Suprapubic skin (tissue), 4 donors: ENCODE measurements around the gene MS4A10. TPM values are rescaled to one million over a fixed set of nuclear protein-coding genes. Genes with fewer than 3 reads are reported as not detected.

Experiments used
- DNase-seq, 2 donors: peaks; one replicate each; pipeline ENCODE4 v3.0.0-alpha.2; 2019; ENCODE audit warnings: low spot score in 2 of 2
- H3K27ac ChIP-seq: fragments of 200-600 bp; sonication (generic); one replicate; pipeline ENCODE4 v1.5.1; 2019
- H3K27me3 ChIP-seq: fragments of 200-600 bp; sonication (generic); one replicate; pipeline ENCODE4 v1.5.1; 2019
- H3K36me3 ChIP-seq: fragments of 200-600 bp; sonication (generic); one replicate; pipeline ENCODE4 v1.5.1; 2019
- H3K4me1 ChIP-seq: fragments of 200-600 bp; sonication (generic); one replicate; pipeline ENCODE4 v1.5.1; 2019
- H3K4me3 ChIP-seq: fragments of 200-600 bp; sonication (generic); one replicate; pipeline ENCODE4 v1.5.1; 2019; ENCODE audit warnings: mild to moderate bottlenecking
- H3K9me3 ChIP-seq: fragments of 200-600 bp; sonication (generic); one replicate; pipeline ENCODE4 v1.5.1; 2019
- EP300 ChIP-seq: sonication (generic); formaldehyde crosslinking; IDR thresholded peaks from one replicate; pipeline ENCODE4 v1.6.1; 2017; ENCODE audit warnings: antibody characterized with exemption
- POLR2A ChIP-seq, 2 donors: fragments of 450-650 bp; IDR thresholded peaks; one replicate each; pipeline ENCODE4 v1.6.1; 2017; ENCODE audit warnings: antibody characterized with exemption in 2 of 2, mild to moderate bottlenecking in 2 of 2, moderate library complexity in 2 of 2
- POLR2AphosphoS5 ChIP-seq, 3 donors: sonication (generic); formaldehyde crosslinking; IDR thresholded peaks; one replicate each; pipeline ENCODE4 v1.6.1; 2017; ENCODE audit warnings: antibody characterized with exemption in 3 of 3
- WGBS: methylation state at CpG from one replicate; pipeline ENCODE4 v1.1.5; 2018; 5-methylcytosine and 5-hydroxymethylcytosine counted together
- total RNA-seq, 4 donors: library from RNA; depleted of rRNA; stranded (reverse); fragments of >200 nt; gene quantifications; one replicate each; pipeline ENCODE4 v1.1.0, GENCODE V29; 2016
- TF ChIP-seq, protein P1 (sequence below), 2 donors: fragments of 200-600 bp in 1 of 2; fragments of 450-650 bp in 1 of 2; sonication (generic) in 1 of 2; IDR thresholded peaks; one replicate each; pipeline ENCODE4 v1.5.1; 2016 to 2019; ENCODE audit warnings: antibody characterized with exemption in 2 of 2, mild to moderate bottlenecking in 1 of 2, moderate library complexity in 1 of 2

MS4A10 gene
- total RNA-seq, 4 donors from 2014 or later = not detected

DNA sequence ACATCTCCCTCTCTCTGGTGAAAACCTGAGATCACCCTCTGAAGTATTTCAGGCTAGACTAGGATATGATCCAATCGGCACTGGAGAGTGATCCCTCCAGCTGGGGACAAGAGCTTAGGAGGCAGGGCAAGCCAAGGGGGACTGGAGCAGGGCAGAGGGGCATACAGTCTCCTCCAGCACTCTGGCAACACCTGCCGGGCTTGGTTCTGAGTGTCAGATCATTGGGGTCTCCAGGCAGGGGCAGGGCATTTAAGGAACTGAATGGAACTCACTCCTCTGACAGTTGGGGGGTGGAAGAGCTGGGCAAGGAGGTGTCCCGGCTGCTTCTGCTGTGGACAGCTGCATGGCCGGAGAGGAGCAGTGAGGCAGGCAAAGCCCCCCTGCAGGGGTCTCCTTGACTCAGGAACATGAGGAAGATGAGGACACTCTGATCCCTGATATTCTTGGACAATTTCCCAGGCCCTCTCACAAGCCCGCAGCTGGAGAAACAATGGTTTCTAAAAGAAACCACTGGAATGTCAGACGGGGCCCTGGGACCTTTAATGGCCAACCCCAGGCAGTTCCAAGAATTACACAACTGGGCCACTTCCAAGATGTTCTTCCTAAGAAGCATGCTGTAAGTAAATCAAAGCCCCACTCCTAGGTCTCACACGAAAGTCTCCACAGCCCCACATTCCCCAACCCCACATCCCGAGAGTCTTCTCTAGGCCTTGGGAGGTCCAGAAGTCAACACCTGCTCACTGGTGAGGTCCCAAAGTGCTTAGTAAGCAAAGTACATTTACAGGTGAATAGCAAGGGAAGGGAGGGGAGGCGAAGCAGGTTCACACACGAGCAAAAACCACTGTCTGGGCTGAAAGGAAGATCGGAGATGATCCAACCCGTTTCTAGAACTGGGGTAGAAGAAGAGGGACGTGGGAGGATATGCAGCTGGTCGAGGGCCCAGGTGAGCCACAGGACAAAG, 55.6 kb downstream of the MS4A10 start:
- peak overlapping the region; percentile 86 for H3K4me3 ChIP-seq
- H3K27me3 ChIP-seq = no peaks in the 10 kb centered on the region
- no peak for DNase-seq
- peaks cover 41% of the 10 kb centered on the region for H3K4me1 ChIP-seq
- TF ChIP-seq EP300 (no peak), POLR2AphosphoS5 (IDR thresholded peaks at IDR 0.05) (no peak), POLR2A (IDR thresholded peaks at IDR 0.05) (no peak)
- TF ChIP-seq, protein P1, sequence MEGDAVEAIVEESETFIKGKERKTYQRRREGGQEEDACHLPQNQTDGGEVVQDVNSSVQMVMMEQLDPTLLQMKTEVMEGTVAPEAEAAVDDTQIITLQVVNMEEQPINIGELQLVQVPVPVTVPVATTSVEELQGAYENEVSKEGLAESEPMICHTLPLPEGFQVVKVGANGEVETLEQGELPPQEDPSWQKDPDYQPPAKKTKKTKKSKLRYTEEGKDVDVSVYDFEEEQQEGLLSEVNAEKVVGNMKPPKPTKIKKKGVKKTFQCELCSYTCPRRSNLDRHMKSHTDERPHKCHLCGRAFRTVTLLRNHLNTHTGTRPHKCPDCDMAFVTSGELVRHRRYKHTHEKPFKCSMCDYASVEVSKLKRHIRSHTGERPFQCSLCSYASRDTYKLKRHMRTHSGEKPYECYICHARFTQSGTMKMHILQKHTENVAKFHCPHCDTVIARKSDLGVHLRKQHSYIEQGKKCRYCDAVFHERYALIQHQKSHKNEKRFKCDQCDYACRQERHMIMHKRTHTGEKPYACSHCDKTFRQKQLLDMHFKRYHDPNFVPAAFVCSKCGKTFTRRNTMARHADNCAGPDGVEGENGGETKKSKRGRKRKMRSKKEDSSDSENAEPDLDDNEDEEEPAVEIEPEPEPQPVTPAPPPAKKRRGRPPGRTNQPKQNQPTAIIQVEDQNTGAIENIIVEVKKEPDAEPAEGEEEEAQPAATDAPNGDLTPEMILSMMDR (IDR thresholded peaks at IDR 0.05) = no peak
- no peaks in the 10 kb centered on the region for H3K36me3 ChIP-seq
- WGBS = 61% methylated on average over 13 of the region's 14 CpGs
- H3K9me3 ChIP-seq = no peaks in the 10 kb centered on the region
- peak overlapping the region; percentile 58 for H3K27ac ChIP-seq

DNA sequence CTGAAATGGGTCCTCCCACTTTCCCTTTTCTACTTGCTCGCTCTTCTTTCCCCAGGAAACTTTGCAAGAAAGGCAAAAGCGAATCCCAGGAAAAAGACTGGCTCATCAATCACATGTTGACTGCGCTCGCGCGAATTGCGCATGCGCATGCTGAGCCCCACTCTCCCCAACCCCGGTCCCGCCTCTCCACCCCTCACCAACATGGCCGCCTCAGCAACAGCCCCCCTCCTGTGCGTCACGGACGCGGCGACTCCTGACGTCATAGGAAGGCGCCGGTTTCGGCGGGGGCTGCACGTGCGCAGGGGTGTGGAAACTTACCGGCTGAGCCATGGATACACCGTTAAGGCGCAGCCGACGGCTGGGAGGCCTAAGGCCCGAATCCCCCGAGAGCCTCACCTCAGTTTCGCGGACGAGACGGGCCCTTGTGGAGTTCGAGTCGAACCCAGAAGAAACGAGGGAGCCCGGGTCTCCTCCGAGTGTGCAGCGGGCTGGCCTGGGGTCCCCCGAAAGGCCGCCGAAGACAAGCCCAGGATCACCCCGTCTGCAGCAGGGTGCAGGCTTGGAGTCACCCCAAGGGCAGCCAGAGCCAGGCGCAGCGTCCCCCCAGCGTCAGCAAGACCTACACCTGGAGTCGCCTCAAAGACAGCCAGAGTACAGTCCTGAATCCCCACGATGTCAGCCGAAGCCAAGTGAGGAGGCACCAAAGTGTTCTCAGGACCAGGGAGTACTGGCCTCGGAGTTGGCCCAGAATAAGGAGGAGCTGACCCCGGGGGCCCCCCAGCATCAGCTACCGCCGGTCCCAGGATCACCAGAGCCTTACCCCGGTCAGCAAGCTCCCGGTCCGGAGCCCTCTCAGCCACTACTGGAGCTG, 56.9 kb downstream of the MS4A10 start, which contains the start of gene CCDC86:
Gene CCDC86 (plus strand): TSS at position 317 of the 871 bp plus-strand sequence. CDS start 12 bp downstream, at position 329.
- Histone ChIP-seq H3K4me3 (peak within 1 kb of the TSS; percentile 86), H3K27me3 (no peaks in the 10 kb centered on the region), H3K9me3 (no peaks in the 10 kb centered on the region), H3K36me3 (no peaks in the 10 kb centered on the region), H3K4me1 (peaks cover 41% of the 10 kb centered on the region), H3K27ac (peak within 1 kb of the TSS; percentile 58)
- DNase-seq = peak; percentile 98
- 1% methylated on average over 32 of the region's 57 CpGs for WGBS
- TF ChIP-seq POLR2A (IDR thresholded peaks at IDR 0.05) = no peak
- TF ChIP-seq POLR2AphosphoS5 (IDR thresholded peaks at IDR 0.05) = peak in 2 of 3 donors; percentile 93 to 98

DNA sequence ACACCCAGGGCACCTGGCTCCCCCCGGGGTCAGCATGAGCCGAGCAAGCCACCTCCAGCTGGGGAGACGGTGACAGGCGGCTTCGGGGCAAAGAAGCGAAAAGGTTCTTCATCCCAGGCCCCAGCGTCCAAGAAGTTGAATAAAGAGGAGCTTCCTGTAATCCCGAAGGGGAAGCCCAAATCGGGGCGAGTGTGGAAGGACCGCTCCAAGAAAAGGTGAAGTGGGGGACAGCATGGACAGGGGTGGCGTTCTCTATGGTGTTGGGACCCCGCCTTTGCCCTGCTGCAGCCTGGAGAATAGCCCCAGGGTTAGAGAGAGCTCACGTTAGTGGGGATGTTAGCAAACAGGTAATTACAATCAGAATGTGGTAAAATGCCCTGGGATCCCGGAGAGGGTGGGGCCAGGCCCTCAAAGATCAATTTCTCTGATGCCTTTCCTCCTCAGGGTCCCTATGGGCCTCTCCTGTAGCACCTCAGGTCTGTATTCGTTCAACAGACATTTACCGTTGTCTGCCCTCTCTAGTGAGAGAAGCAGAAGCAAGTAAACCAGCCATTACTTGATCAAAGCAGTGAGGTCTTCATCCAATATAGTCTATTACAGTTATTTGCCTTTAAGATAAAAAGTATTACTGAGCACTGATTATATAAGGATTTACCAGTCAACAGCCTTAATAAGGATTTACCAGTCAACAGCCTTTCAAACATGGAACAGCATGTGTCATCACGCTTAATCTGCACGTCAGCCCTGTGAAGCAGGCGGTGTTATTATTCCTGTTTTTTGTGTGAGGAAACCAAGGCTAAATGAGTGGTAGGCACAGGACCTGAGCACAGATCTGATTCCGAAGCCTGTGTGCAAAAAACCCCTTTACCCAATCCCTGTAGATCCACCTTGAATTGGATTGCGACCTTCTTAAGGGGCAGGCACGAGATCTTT, 57.8 kb downstream of the MS4A10 start:
- H3K4me1 ChIP-seq = peaks cover 41% of the 10 kb centered on the region
- H3K36me3 ChIP-seq = peaks cover 7% of the 10 kb centered on the region
- H3K27ac ChIP-seq = peak overlapping the region; percentile 57

DNA sequence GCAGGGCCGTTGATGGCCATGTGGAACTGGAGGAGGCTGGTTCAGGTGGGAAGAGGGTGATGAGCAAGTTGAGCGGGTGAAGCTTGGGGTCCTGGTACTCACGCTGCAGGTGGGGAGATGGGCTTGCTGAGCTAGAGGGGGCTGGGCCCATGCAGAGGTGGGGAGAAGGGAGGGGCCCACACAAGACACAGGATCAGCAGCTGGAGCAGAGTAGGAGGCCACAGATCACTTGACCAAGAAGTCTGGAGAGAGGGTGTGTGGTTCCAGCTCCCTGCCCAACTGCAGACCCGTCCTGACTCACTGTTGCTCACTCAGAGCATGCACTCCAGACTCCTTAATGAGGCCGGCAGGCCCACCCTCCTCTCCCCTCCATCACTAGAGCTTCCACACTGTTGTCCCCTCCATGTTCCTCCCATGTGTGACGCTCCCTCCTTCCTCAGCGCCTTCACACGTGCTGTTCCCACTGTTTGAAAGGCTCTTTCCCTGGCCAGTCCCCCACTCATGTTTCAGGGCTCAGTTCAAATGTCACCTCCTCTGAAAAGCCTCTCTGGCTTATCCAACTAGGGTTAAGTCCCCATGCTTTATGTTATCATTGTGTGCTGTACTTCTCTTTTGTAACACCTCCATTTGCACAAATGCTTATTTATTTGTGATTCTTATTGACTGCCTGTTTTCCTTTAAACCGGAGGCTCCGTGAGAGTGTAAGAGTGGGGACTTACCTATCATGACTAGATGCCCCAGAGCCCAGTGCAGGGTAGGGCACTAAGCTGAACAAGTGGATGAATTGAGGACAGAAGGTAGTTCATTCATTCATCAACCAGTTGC, 59.1 kb downstream of the MS4A10 start:
- Histone ChIP-seq H3K9me3 (no peaks in the 10 kb centered on the region), H3K36me3 (peaks cover 21% of the 10 kb centered on the region), H3K4me1 (peaks cover 41% of the 10 kb centered on the region), H3K27me3 (no peaks in the 10 kb centered on the region), H3K4me3 (peak overlapping the region; percentile 86), H3K27ac (no peak overlapping the region)
- WGBS = 64% methylated on average over 10 of the region's 10 CpGs
- no peak for DNase-seq
- TF ChIP-seq EP300 (no peak), POLR2A (IDR thresholded peaks at IDR 0.05) (no peak), POLR2AphosphoS5 (IDR thresholded peaks at IDR 0.05) (no peak)
- TF ChIP-seq, protein P1 (IDR thresholded peaks at IDR 0.05) = no peak

More for the DNA sequence above, 57.8 kb downstream of the MS4A10 start:
- 14% methylated on average over 21 of the region's 23 CpGs for WGBS
- Histone ChIP-seq H3K9me3 (no peaks in the 10 kb centered on the region), H3K4me3 (peak overlapping the region; percentile 86), H3K27me3 (no peaks in the 10 kb centered on the region)
- DNase-seq = no peak
- TF ChIP-seq, protein P1 (IDR thresholded peaks at IDR 0.05) = no peak
- TF ChIP-seq POLR2A (IDR thresholded peaks at IDR 0.05) = no peak
- TF ChIP-seq EP300 = no peak
- TF ChIP-seq POLR2AphosphoS5 (IDR thresholded peaks at IDR 0.05) = no peak
